ENCODE measurements around the gene METTL22. TPM values are rescaled to one million over a fixed set of nuclear protein-coding genes. Genes with fewer than 3 reads are reported as not detected.

The METTL22 gene
- polyA plus RNA-seq, 1 of the 3 experiments (the other 2 are of a cell fraction), result 38.3 TPM

GRCh38 chr16:8611886-8612600 lies 9.5 kb upstream of the METTL22 start:
- Histone ChIP-seq H3K9me3 (no peaks in the 10 kb centered on the region), H4K20me1 (ENCODE audit: insufficient read depth) (no peaks in the 10 kb centered on the region), H3K4me3 (ENCODE audit: low read depth in 2 of 2, low read length in 1 of 2) (no peak overlapping the region), H3K79me2 (ENCODE audit: insufficient read depth) (no peaks in the 10 kb centered on the region), H3K27ac (ENCODE audit: low read depth in 2 of 2, low read length in 1 of 2) (no peak overlapping the region), H3K27me3 (ENCODE audit: insufficient read depth) (no peaks in the 10 kb centered on the region), H3K4me1 (ENCODE audit: control insufficient read depth in 1 of 2, insufficient read depth in 2 of 2, low read depth in 1 of 2, low read length in 1 of 2) (no peaks in the 10 kb centered on the region), H3F3A (replicated peaks; ENCODE audit: insufficient read depth) (peaks cover 5% of the 10 kb centered on the region), H2AFZ (ENCODE audit: low read depth) (no peak overlapping the region), H3K9me2 (no peaks in the 10 kb centered on the region), H3K9ac (no peak overlapping the region), H3K4me2 (no peak overlapping the region), H3K36me3 (replicated peaks in 1 of 2; ENCODE audit: control insufficient read depth in 1 of 2, insufficient read depth in 2 of 2, low read length in 1 of 2) (no peaks in the 10 kb centered on the region)
- TF ChIP-seq RCOR1 (IDR thresholded peaks at IDR 0.05; ENCODE audit: low read length), result no peak
- no peak for DNase-seq
- ChIA-PET CTCF (interaction anchor here (0.9 to 1.2 kb wide), 2 partner anchors 45 to 49 kb away, joined by 3 to 5 read pairs; no protein-coding TSS in a partner anchor), POLR2A (no interaction called here)
- 61% methylated on average over 1 of the region's 1 CpG for WGBS (ENCODE audit: low lambda C conversion rate)

DNA sequence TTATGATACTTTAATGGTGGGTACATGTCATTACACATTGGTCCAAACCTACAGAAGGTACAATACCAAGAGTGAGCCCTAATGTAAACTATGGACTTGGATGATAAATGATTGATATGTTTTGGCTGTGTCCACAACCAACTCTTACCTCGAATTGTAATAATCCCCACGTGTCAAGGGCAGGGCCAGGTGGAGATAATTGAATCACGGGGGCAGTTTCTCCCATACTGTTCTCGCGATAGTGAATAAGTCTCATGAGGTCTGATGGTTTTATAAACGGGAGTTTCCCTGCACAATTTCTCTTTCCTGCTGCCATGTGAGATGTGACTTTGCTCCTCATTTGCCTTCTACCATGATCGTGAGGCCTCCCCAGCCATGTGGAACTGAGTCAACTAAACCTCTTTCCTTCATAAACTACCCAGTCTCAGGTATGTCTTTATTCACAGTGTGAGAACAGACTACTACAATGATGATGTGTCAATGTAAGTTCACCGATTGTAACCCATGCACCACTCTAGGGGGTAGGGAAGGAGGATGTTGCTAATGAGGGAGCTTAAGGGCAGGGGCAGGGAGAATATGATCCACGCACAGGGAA lies 7.0 kb upstream of the METTL22 start:
- 41% methylated on average over 9 of the region's 9 CpGs for WGBS (ENCODE audit: low lambda C conversion rate)
- DNase-seq, result no peak
- H3K9me3 ChIP-seq, result no peaks in the 10 kb centered on the region
- H3K9ac ChIP-seq, result no peak overlapping the region
- CTCF ChIA-PET, result interaction anchor here (1.4 kb wide), 1 partner anchor 42 kb away, joined by 4 read pairs; no protein-coding TSS in a partner anchor
- TF ChIP-seq EP300 (IDR thresholded peaks at IDR 0.05; ENCODE audit: borderline replicate concordance in 1 of 2, low read depth in 1 of 2, low read length in 1 of 2), result no peak
- peaks cover 5% of the 10 kb centered on the region for H3F3A ChIP-seq (replicated peaks; ENCODE audit: insufficient read depth)
- no peaks in the 10 kb centered on the region for H3K36me3 ChIP-seq (replicated peaks in 1 of 2; ENCODE audit: control insufficient read depth in 1 of 2, insufficient read depth in 2 of 2, low read length in 1 of 2)
- no peaks in the 10 kb centered on the region for H4K20me1 ChIP-seq (ENCODE audit: insufficient read depth)
- no peaks in the 10 kb centered on the region for H3K9me2 ChIP-seq
- H3K79me2 ChIP-seq (ENCODE audit: insufficient read depth), result no peaks in the 10 kb centered on the region
- H3K27me3 ChIP-seq (ENCODE audit: insufficient read depth), result peaks cover 3% of the 10 kb centered on the region; the same call in 1 of the 2 replicates
- POLR2A ChIA-PET, result no interaction called here
- no peak overlapping the region for H3K4me3 ChIP-seq (ENCODE audit: low read depth in 2 of 2, low read length in 1 of 2)
- H3K4me1 ChIP-seq (ENCODE audit: control insufficient read depth in 1 of 2, insufficient read depth in 2 of 2, low read depth in 1 of 2, low read length in 1 of 2), result peaks cover 0 to 5% of the 10 kb centered on the region in 2 experiments; a peak in 1 of 4 replicates
- H2AFZ ChIP-seq (ENCODE audit: low read depth), result no peak overlapping the region
- H3K4me2 ChIP-seq, result no peak overlapping the region
- H3K27ac ChIP-seq (ENCODE audit: low read depth in 2 of 2, low read length in 1 of 2), result no peak overlapping the region

- TF ChIP-seq FOXJ3 (CRISPR knock-in tag; IDR thresholded peaks at IDR 0.05), result no peak
- no peak for TF ChIP-seq FOSL2 (IDR thresholded peaks at IDR 0.05; ENCODE audit: borderline replicate concordance, low read depth)
- no peak for TF ChIP-seq NRF1 (IDR thresholded peaks at IDR 0.05; ENCODE audit: low read depth, low read length)
- no peak for TF ChIP-seq RCOR1 (IDR thresholded peaks at IDR 0.05; ENCODE audit: low read length)
- no peak for TF ChIP-seq GATA2 (CRISPR knock-in tag; IDR thresholded peaks at IDR 0.05)
- Histone ChIP-seq H2AFZ (ENCODE audit: low read depth) (no peak overlapping the region), H3K4me2 (no peak overlapping the region), H3K79me2 (ENCODE audit: insufficient read depth) (peaks cover 33% of the 10 kb centered on the region), H3K27ac (ENCODE audit: low read depth in 2 of 2, low read length in 1 of 2) (no peak overlapping the region), H3K27me3 (ENCODE audit: insufficient read depth) (peaks cover 3% of the 10 kb centered on the region; the same call in 1 of the 2 replicates), H4K20me1 (ENCODE audit: insufficient read depth) (peaks cover 7% of the 10 kb centered on the region; the same call in 1 of the 2 replicates), H3K4me3 (ENCODE audit: low read depth in 2 of 2, low read length in 1 of 2) (no peak overlapping the region), H3F3A (replicated peaks; ENCODE audit: insufficient read depth) (peaks cover 3% of the 10 kb centered on the region), H3K36me3 (replicated peaks in 1 of 2; ENCODE audit: control insufficient read depth in 1 of 2, insufficient read depth in 2 of 2, low read length in 1 of 2) (peaks cover 0 to 1% of the 10 kb centered on the region in 2 experiments), H3K4me1 (ENCODE audit: control insufficient read depth in 1 of 2, insufficient read depth in 2 of 2, low read depth in 1 of 2, low read length in 1 of 2) (peaks cover 11 to 13% of the 10 kb centered on the region in 2 experiments; a peak in 3 of 4 replicates), H3K9ac (no peak overlapping the region), H3K9me2 (no peaks in the 10 kb centered on the region), H3K9me3 (no peaks in the 10 kb centered on the region)
- WGBS (ENCODE audit: low lambda C conversion rate), result 60% methylated on average over 5 of the region's 5 CpGs
- no peak for DNase-seq
- ChIA-PET CTCF (interaction anchor here (1.1 to 1.3 kb wide), 2 partner anchors 32 to 260 kb away, joined by 3 to 4 read pairs; no protein-coding TSS in a partner anchor), POLR2A (no interaction called here)
Observed at GRCh38 chr16:8619671-8620370, 1.7 kb upstream of the METTL22 start.
